Uterus (tissue), 2 donors: ENCODE data around the gene DAD1.

ENCODE experiments used
- POLR2A ChIP-seq, 2 donors: fragments of 450-650 bp; IDR thresholded peaks; one replicate each; pipeline ENCODE4 v1.6.1; 2016; ENCODE audit warnings: antibody characterized with exemption in 2 of 2, mild to moderate bottlenecking in 1 of 2, moderate library complexity in 1 of 2
- TF ChIP-seq, protein P1 (sequence below), 4 experiments: fragments of 200-600 bp in 2 of 4; fragments of 450-650 bp in 2 of 4; sonication (generic) in 2 of 4; IDR thresholded peaks; one replicate each; pipeline ENCODE4 v1.5.1; 2016 to 2019; ENCODE audit warnings: antibody characterized with exemption in 4 of 4, mild to moderate bottlenecking in 2 of 4, moderate library complexity in 1 of 4

DNA sequence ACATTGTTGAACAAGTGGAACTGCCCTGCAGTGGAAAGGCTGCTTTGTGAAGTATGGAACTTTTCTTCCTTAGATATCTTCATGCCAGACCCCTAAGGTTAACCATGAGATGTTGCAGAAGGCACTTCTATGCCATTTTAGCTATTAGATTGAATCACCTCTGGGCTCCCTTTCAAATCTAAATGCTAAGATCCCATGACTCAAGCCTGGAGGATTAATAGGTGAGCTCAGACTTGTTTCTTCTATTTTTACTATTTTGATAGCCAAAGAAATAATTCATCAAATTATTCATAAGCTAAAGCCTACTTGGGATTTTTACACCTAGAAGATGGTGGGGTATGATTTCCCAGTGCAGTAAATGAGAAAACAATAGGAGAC lies 64.3 kb downstream of the DAD1 start:
- TF ChIP-seq, protein P1, sequence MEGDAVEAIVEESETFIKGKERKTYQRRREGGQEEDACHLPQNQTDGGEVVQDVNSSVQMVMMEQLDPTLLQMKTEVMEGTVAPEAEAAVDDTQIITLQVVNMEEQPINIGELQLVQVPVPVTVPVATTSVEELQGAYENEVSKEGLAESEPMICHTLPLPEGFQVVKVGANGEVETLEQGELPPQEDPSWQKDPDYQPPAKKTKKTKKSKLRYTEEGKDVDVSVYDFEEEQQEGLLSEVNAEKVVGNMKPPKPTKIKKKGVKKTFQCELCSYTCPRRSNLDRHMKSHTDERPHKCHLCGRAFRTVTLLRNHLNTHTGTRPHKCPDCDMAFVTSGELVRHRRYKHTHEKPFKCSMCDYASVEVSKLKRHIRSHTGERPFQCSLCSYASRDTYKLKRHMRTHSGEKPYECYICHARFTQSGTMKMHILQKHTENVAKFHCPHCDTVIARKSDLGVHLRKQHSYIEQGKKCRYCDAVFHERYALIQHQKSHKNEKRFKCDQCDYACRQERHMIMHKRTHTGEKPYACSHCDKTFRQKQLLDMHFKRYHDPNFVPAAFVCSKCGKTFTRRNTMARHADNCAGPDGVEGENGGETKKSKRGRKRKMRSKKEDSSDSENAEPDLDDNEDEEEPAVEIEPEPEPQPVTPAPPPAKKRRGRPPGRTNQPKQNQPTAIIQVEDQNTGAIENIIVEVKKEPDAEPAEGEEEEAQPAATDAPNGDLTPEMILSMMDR (IDR thresholded peaks at IDR 0.05), result no peak
- TF ChIP-seq POLR2A (IDR thresholded peaks at IDR 0.05), result no peak
